K562 (cell line): ENCODE results near the gene NEMF. TPM values are rescaled to one million over a fixed set of nuclear protein-coding genes. Genes with fewer than 3 reads are reported as not detected.

Source experiments
- ARID3B ChIP-seq: fragments of 250-450 bp; sonication (Bioruptor Pico); IDR thresholded peaks from 2 replicates; pipeline ENCODE4 v1.4.0; 2020; ENCODE audit warnings: borderline replicate concordance
- ASH1L ChIP-seq: fragments of 450-650 bp; IDR thresholded peaks from 2 replicates; pipeline ENCODE4 v1.6.1; 2018; ENCODE audit warnings: borderline replicate concordance, mild to moderate bottlenecking, low read depth; ENCODE audit not compliant: partially characterized antibody
- CAMTA2 ChIP-seq: fragments of 250-450 bp; sonication (Bioruptor Pico); conservative IDR thresholded peaks from 2 replicates; pipeline ENCODE4 v1.5.1; 2022
- CBX2 ChIP-seq: fragments of 200-600 bp; sonication (generic); IDR thresholded peaks from one replicate; pipeline ENCODE4 v1.6.1; 2012; ENCODE audit warnings: mild to moderate bottlenecking, low read length, inconsistent platforms; ENCODE audit not compliant: insufficient read depth, poor library complexity, severe bottlenecking
- CC2D1A ChIP-seq: fragments of 450-650 bp; IDR thresholded peaks from 2 replicates; pipeline ENCODE4 v1.6.1; 2017; ENCODE audit warnings: mild to moderate bottlenecking
- CHCHD3 ChIP-seq: fragments of 250-450 bp; sonication (Bioruptor Pico); IDR thresholded peaks from 2 replicates; pipeline ENCODE4 v2.1.2; 2022; ENCODE audit warnings: mild to moderate bottlenecking
- DIDO1 ChIP-seq: fragments of 450-650 bp; IDR thresholded peaks from 2 replicates; pipeline ENCODE4 v1.6.1; 2016; ENCODE audit warnings: low read depth, missing biosample characterization, missing genetic modification characterization
- DMBX1 ChIP-seq: fragments of 250-450 bp; sonication (Bioruptor Pico); IDR thresholded peaks from 2 replicates; pipeline ENCODE4 v1.8.0; 2022; ENCODE audit warnings: inconsistent platforms, mild to moderate bottlenecking, moderate library complexity, borderline replicate concordance
- ETV1 ChIP-seq: fragments of 450-650 bp; conservative IDR thresholded peaks from 2 replicates; pipeline ENCODE4 v1.6.1; 2016; ENCODE audit warnings: missing genetic modification characterization, control low read depth, low read depth, missing compliant biosample characterization
- ETV6 ChIP-seq, 3 experiments: fragments of 150-350 bp in 1 of 3; sonication (generic) in 1 of 3; formaldehyde crosslinking in 1 of 3; IDR thresholded peaks; 2 replicates each; pipeline versions ENCODE4 v1.6.1 to v1.8.0; 2014 to 2022; ENCODE audit warnings: borderline replicate concordance in 2 of 3, low read depth in 2 of 3, antibody characterized with exemption in 1 of 3, low read length in 1 of 3, mild to moderate bottlenecking in 1 of 3, missing genetic modification reagents in 1 of 3
- GTF2E2 ChIP-seq: fragments of 200-800 bp; sonication (Bioruptor generic); IDR thresholded peaks from 2 replicates; pipeline ENCODE4 v1.6.1; 2016; ENCODE audit warnings: missing genetic modification characterization, missing compliant biosample characterization
- HMG20B ChIP-seq: fragments of 250-450 bp; sonication (Bioruptor Pico); IDR thresholded peaks from 2 replicates; pipeline ENCODE4 v1.5.0; 2021; ENCODE audit warnings: mild to moderate bottlenecking
- ILK ChIP-seq: fragments of 450-650 bp; IDR thresholded peaks from 2 replicates; pipeline ENCODE4 v1.6.1; 2016; ENCODE audit warnings: missing genetic modification characterization, low read depth, mild to moderate bottlenecking, missing compliant biosample characterization, moderate library complexity, borderline replicate concordance
- JUN ChIP-seq, 2 experiments: sonication (generic) in 1 of 2; formaldehyde crosslinking in 1 of 2; IDR thresholded peaks; 2 replicates each; pipeline versions ENCODE4 v1.6.1 to v1.8.0; 2012 to 2022; ENCODE audit warnings: borderline replicate concordance in 2 of 2, mild to moderate bottlenecking in 2 of 2, improper control_type of control experiment in 1 of 2, low read depth in 1 of 2, low read length in 1 of 2, missing genetic modification reagents in 1 of 2
- KHSRP ChIP-seq: fragments of 450-650 bp; IDR thresholded peaks from 2 replicates; pipeline ENCODE4 v1.6.1; 2017
- KLF13 ChIP-seq: fragments of 450-650 bp; IDR thresholded peaks from 2 replicates; pipeline ENCODE4 v1.6.1; 2016; ENCODE audit warnings: missing genetic modification characterization, low read depth, mild to moderate bottlenecking, missing compliant biosample characterization, moderate library complexity, borderline replicate concordance
- KLF6 ChIP-seq: fragments of 250-450 bp; sonication (Bioruptor Pico); IDR thresholded peaks from 2 replicates; pipeline ENCODE4 v1.4.0; 2020; ENCODE audit warnings: mild to moderate bottlenecking, moderate library complexity, borderline replicate concordance
- LARP7 ChIP-seq: fragments of 450-650 bp; IDR thresholded peaks from 2 replicates; pipeline ENCODE4 v1.6.1; 2016
- MYNN ChIP-seq, 2 experiments: sonication (generic); formaldehyde crosslinking in 1 of 2; IDR thresholded peaks; 2 replicates each; pipeline versions ENCODE4 v1.5.0 to v1.6.1; 2016 to 2020; ENCODE audit warnings: antibody characterized with exemption in 1 of 2, missing genetic modification reagents in 1 of 2
- NCOA4 ChIP-seq: fragments of 450-650 bp; IDR thresholded peaks from 2 replicates; pipeline ENCODE4 v1.6.1; 2018; ENCODE audit warnings: mild to moderate bottlenecking; ENCODE audit not compliant: partially characterized antibody
- NR2F6 ChIP-seq: fragments of 450-650 bp; formaldehyde crosslinking; IDR thresholded peaks from 2 replicates; pipeline ENCODE4 v1.4.0; 2020; ENCODE audit warnings: mild to moderate bottlenecking
- PHF8 ChIP-seq: fragments of 200-600 bp; sonication (generic); IDR thresholded peaks from 2 replicates; pipeline ENCODE4 v1.6.1; 2012; ENCODE audit warnings: mixed run types, mild to moderate bottlenecking, inconsistent platforms, low read length, moderate library complexity, borderline replicate concordance
- SP1 ChIP-seq: sonication (generic); formaldehyde crosslinking; IDR thresholded peaks from 2 replicates; pipeline ENCODE4 v1.8.1; 2022; ENCODE audit warnings: mild to moderate bottlenecking, missing genetic modification reagents
- SRF ChIP-seq, 2 experiments: fragments of 250-450, 450-650 bp in 1 of 2; sonication (Bioruptor Pico) in 1 of 2; sonication (generic) in 1 of 2; formaldehyde crosslinking; IDR thresholded peaks; 2 replicates each; pipeline versions ENCODE4 v1.5.0 to v1.5.1; 2020 to 2022; ENCODE audit warnings: mild to moderate bottlenecking in 1 of 2, missing genetic modification reagents in 1 of 2
- TBP ChIP-seq: optimal IDR thresholded peaks from 2 replicates; pipeline ENCODE3; 2011; ENCODE audit warnings: low read depth, low read length, improper control_type of control experiment
- ZC3H4 ChIP-seq: sonication (generic); formaldehyde crosslinking; IDR thresholded peaks from 2 replicates; pipeline ENCODE4 v1.9.0; 2021; ENCODE audit warnings: missing genetic modification reagents, borderline replicate concordance
- ZEB2 ChIP-seq: fragments of 450-650 bp; IDR thresholded peaks from 2 replicates; pipeline ENCODE4 v1.6.1; 2016
- ZNF311 ChIP-seq: fragments of 250-450 bp; sonication (Bioruptor Pico); IDR thresholded peaks from 2 replicates; pipeline ENCODE4 v1.4.0; 2020; ENCODE audit warnings: mild to moderate bottlenecking, moderate library complexity
- ZNF507 ChIP-seq: conservative IDR thresholded peaks from 2 replicates; pipeline ENCODE4 v1.6.1; 2017; ENCODE audit warnings: missing genetic modification characterization, missing compliant biosample characterization
- polyA plus RNA-seq, 8 experiments: library from polyadenylated mRNA; depleted of rRNA in 4 of 8; stranded (reverse) in 5 of 8; unstranded in 3 of 8; fragments of >200 nt; fragmentation: Nextera tagmentation in 2 of 8; fragmentation: Illumina TruSeq in 1 of 8; extraction: Ambion mirVana in 2 of 8; extraction: Trizol in 1 of 8; gene quantifications; 2 replicates each; pipeline versions ENCODE4 v1.2.1 to v1.2.3, GENCODE V29; 2011 to 2014; ENCODE audit warnings: inconsistent platforms in 1 of 8, missing spikeins in 1 of 8
- total RNA-seq, 7 experiments: library from RNA; depleted of rRNA in 6 of 7; stranded (reverse); fragments of >200 nt in 6 of 7; fragmentation: Illumina TruSeq in 2 of 7; extraction: Trizol in 2 of 7; gene quantifications; 2 replicates each; pipeline versions ENCODE4 v1.2.1 to v1.2.3, GENCODE V29; 2011 to 2021; ENCODE audit warnings: low replicate concordance in 1 of 7

NEMF gene
- total and polyA plus RNA-seq, 9 of the 15 experiments (the other 6 are each of a cell fraction or from before 2014, with no cell fraction given): 38.8 to 94.4 (median 61.0) TPM

DNA sequence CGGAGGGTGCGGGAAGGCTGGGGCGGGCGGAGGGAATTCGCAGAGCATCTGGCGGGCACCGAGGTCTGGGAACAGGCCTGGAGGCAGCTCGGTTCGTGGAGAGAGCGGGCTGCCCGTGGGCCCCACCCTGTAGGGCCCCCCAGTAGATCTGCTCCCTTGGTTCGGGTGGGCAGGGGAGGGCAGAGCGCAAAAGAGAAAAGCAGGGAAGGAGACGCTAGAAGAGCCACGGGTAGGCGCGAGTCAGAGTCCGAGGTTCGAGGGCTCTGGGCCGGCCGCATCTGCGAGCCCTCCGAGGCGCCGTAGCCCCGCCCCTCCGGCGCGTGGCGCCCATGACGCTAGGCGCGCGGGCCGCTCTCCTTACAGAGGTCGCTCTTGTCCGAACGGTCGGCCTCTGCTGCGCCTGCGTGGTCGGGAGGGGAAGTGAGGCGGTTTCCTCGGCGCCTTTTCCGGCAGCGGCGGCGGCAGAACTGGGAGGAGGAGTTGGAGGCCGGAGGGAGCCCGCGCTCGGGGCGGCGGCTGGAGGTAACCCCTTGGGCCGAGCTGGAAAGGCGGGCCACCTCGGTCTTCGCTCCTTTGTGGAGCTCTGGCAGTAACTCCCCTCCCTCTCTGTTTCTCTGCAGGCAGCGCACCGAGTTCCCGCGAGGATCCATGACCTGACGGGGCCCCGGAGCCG lies 40.2 kb upstream of the NEMF start, which contains the start of gene ARF6 (continued):
- TF ChIP-seq ZEB2: no peak
- TF ChIP-seq CC2D1A: 0 out of 2 replicates have a peak, but pooled peaks have one; percentile 4
- no peak for TF ChIP-seq ZNF507 (tag)
- TF ChIP-seq LARP7: peak; percentile 78; the same call in 1 of the 2 replicates
- TF ChIP-seq MYNN (IDR thresholded peaks at IDR 0.05): no peak; the same call in 1 of the 2 replicates
- TF ChIP-seq MYNN (CRISPR knock-in tag; IDR thresholded peaks at IDR 0.05): no peak
- no peak for TF ChIP-seq NCOA4
- TF ChIP-seq CAMTA2: no peak
- TF ChIP-seq SP1 (CRISPR knock-in tag): peak; percentile 74
- TF ChIP-seq CBX2: no peak
- TF ChIP-seq ETV6 (IDR thresholded peaks at IDR 0.05; ENCODE audit: borderline replicate concordance in 1 of 2, low read depth in 2 of 2, low read length in 1 of 2): peak; percentile 31 to 68; a peak in 2 of 4 replicates
- TF ChIP-seq ETV6 (CRISPR knock-in tag; IDR thresholded peaks at IDR 0.05; ENCODE audit: borderline replicate concordance): no peak
- TF ChIP-seq ZC3H4 (CRISPR knock-in tag): no peak
- no peak; the same call in 1 of the 2 replicates for TF ChIP-seq JUN (IDR thresholded peaks at IDR 0.05; ENCODE audit: borderline replicate concordance, low read depth, low read length)
- no peak for TF ChIP-seq JUN (CRISPR knock-in tag; IDR thresholded peaks at IDR 0.05; ENCODE audit: borderline replicate concordance)
- TF ChIP-seq CHCHD3: no peak
- no peak for TF ChIP-seq SRF (CRISPR knock-in tag; IDR thresholded peaks at IDR 0.05)
- peak; percentile 39; the same call in 1 of the 2 replicates for TF ChIP-seq ETV1
- peak; percentile 80; the same call in 1 of the 2 replicates for TF ChIP-seq PHF8
- TF ChIP-seq GTF2E2 (tag): peak; percentile 77; the same call in 1 of the 2 replicates
- no peak for TF ChIP-seq NR2F6 (CRISPR knock-in tag)
- TF ChIP-seq HMG20B (CRISPR knock-in tag): no peak
- TF ChIP-seq ASH1L: no peak
- no peak for TF ChIP-seq ZNF311 (CRISPR knock-in tag)
- TF ChIP-seq ILK (tag): no peak
- no peak for TF ChIP-seq KLF6 (CRISPR knock-in tag)
- peak; percentile 70 for TF ChIP-seq TBP
- no peak for TF ChIP-seq KLF13 (tag)
- no peak for TF ChIP-seq DIDO1 (tag)
- TF ChIP-seq ARID3B (CRISPR knock-in tag): no peak
- no peak for TF ChIP-seq DMBX1 (CRISPR knock-in tag)
- TF ChIP-seq KHSRP: no peak
